ENCODE results near the gene QKI. TPM values are rescaled to one million over a fixed set of nuclear protein-coding genes. Genes with fewer than 3 reads are reported as not detected.
"Not testable (repeated sequence)": the region's sequence is repeated elsewhere in the genome, so short reads cannot be mapped to it uniquely, and the experiment has no call there.

Gene QKI
- total RNA-seq, 1 donor from 2014 or later, result 156 TPM

GRCh38 chr6:163439390-163439789, 24.9 kb downstream of the QKI start:
- not testable (repeated sequence) for DNase-seq (ENCODE audit: low read depth in 2 of 2)

GRCh38 chr6:163439997-163440396, 25.5 kb downstream of the QKI start:
- DNase-seq (ENCODE audit: low read depth in 2 of 2), result no peak

- DNase-seq (ENCODE audit: low read depth in 2 of 2), result no peak
Measured at GRCh38 chr6:163442336-163442735, 27.8 kb downstream of the QKI start.

GRCh38 chr6:163444077-163444476, 29.6 kb downstream of the QKI start:
- no peak for DNase-seq (ENCODE audit: low read depth in 2 of 2)

- DNase-seq (ENCODE audit: low read depth in 2 of 2), result no peak
Measured at GRCh38 chr6:163446549-163446948, 32.0 kb downstream of the QKI start.

- DNase-seq (ENCODE audit: low read depth in 2 of 2), result peak; percentile 37 to 46
Measured at GRCh38 chr6:163449076-163449475, 34.6 kb downstream of the QKI start.

GRCh38 chr6:163454425-163454824, 39.9 kb downstream of the QKI start:
- no peak for DNase-seq (ENCODE audit: low read depth in 2 of 2)

GRCh38 chr6:163455552-163455951, 41.0 kb downstream of the QKI start:
- DNase-seq (ENCODE audit: low read depth in 2 of 2), result no peak

- peak in 1 of 2 donors; percentile 67 for DNase-seq (ENCODE audit: low read depth in 2 of 2)
Measured at GRCh38 chr6:163457637-163458561, 43.4 kb downstream of the QKI start.

GRCh38 chr6:163459007-163459406, 44.5 kb downstream of the QKI start:
- DNase-seq (ENCODE audit: low read depth in 2 of 2), result no peak

- no peak for DNase-seq (ENCODE audit: low read depth in 2 of 2)
Measured at GRCh38 chr6:163459536-163459935, 45.0 kb downstream of the QKI start.

GRCh38 chr6:163460307-163460782, 45.8 kb downstream of the QKI start:
- DNase-seq (ENCODE audit: low read depth in 2 of 2), result peak; percentile 48 to 53

- no peak for DNase-seq (ENCODE audit: low read depth in 2 of 2)
Measured at GRCh38 chr6:163461696-163462095, 47.2 kb downstream of the QKI start.

- no peak for DNase-seq (ENCODE audit: low read depth in 2 of 2)
Measured at GRCh38 chr6:163463180-163463579, 48.7 kb downstream of the QKI start.

- no peak for DNase-seq (ENCODE audit: low read depth in 2 of 2)
Measured at GRCh38 chr6:163463795-163464194, 49.3 kb downstream of the QKI start.

- no peak for DNase-seq (ENCODE audit: low read depth in 2 of 2)
Measured at GRCh38 chr6:163466839-163467390, 52.4 kb downstream of the QKI start.

- no peak for DNase-seq (ENCODE audit: low read depth in 2 of 2)
Measured at GRCh38 chr6:163468738-163469137, 54.2 kb downstream of the QKI start.

GRCh38 chr6:163469459-163469985, 55.0 kb downstream of the QKI start:
- no peak for DNase-seq (ENCODE audit: low read depth in 2 of 2)

GRCh38 chr6:163470611-163471010, 56.1 kb downstream of the QKI start:
- no peak for DNase-seq (ENCODE audit: low read depth in 2 of 2)

GRCh38 chr6:163474581-163474980, 60.1 kb downstream of the QKI start:
- no peak for DNase-seq (ENCODE audit: low read depth in 2 of 2)

GRCh38 chr6:163476946-163477345, 62.4 kb downstream of the QKI start:
- DNase-seq (ENCODE audit: low read depth in 2 of 2), result not testable (repeated sequence)

GRCh38 chr6:163483107-163483506, 68.6 kb downstream of the QKI start:
- DNase-seq (ENCODE audit: low read depth in 2 of 2), result no peak

Measured in dermis microvascular lymphatic vessel endothelial cell (primary cell).